ENCODE measurements around the gene CASKIN1.

The CASKIN1 gene

GRCh38 chr16:2178321-2179106 is 17.9 kb downstream of the CASKIN1 start:
- no peak for TF ChIP-seq YY1 (IDR thresholded peaks at IDR 0.05; ENCODE audit: low read depth)
- TF ChIP-seq TAF1 (IDR thresholded peaks at IDR 0.05; ENCODE audit: low read depth), result no peak
- TF ChIP-seq NFIC (IDR thresholded peaks at IDR 0.05), result no peak
- no peak for TF ChIP-seq FOXM1 (IDR thresholded peaks at IDR 0.05; ENCODE audit: borderline replicate concordance, low read depth)
- no peak for TF ChIP-seq USF1 (IDR thresholded peaks at IDR 0.05)
- no peak for TF ChIP-seq EP300 (IDR thresholded peaks at IDR 0.05; ENCODE audit: borderline replicate concordance)
- no peak for TF ChIP-seq TCF12 (IDR thresholded peaks at IDR 0.05; ENCODE audit: low read depth)
- no peak for TF ChIP-seq MAX (IDR thresholded peaks at IDR 0.05)
- TF ChIP-seq REST (IDR thresholded peaks at IDR 0.05; ENCODE audit: low read depth), result no peak
- no peak for TF ChIP-seq ZBTB7A (IDR thresholded peaks at IDR 0.05; ENCODE audit: low read depth)
- TF ChIP-seq TEAD4 (IDR thresholded peaks at IDR 0.05), result no peak
- TF ChIP-seq RAD21 (IDR thresholded peaks at IDR 0.05; ENCODE audit: low read depth), result no peak

GRCh38 chr16:2177561-2177960 is 18.8 kb downstream of the CASKIN1 start:
- TF ChIP-seq RAD21 (IDR thresholded peaks at IDR 0.05; ENCODE audit: low read depth), result no peak

GRCh38 chr16:2177101-2177500 is 19.3 kb downstream of the CASKIN1 start:
- TF ChIP-seq USF1 (IDR thresholded peaks at IDR 0.05), result no peak
- no peak for TF ChIP-seq RAD21 (IDR thresholded peaks at IDR 0.05; ENCODE audit: low read depth)
- TF ChIP-seq MAX (IDR thresholded peaks at IDR 0.05), result no peak
- no peak for TF ChIP-seq CEBPB (IDR thresholded peaks at IDR 0.05)
- TF ChIP-seq REST (IDR thresholded peaks at IDR 0.05; ENCODE audit: low read depth), result no peak
- no peak for TF ChIP-seq YY1 (IDR thresholded peaks at IDR 0.05; ENCODE audit: low read depth)
- no peak for TF ChIP-seq NFIC (IDR thresholded peaks at IDR 0.05)
- no peak for TF ChIP-seq EGR1 (IDR thresholded peaks at IDR 0.05)
- TF ChIP-seq ZBTB7A (IDR thresholded peaks at IDR 0.05; ENCODE audit: low read depth), result no peak
- no peak for TF ChIP-seq FOXM1 (IDR thresholded peaks at IDR 0.05; ENCODE audit: borderline replicate concordance, low read depth)
- TF ChIP-seq TCF12 (IDR thresholded peaks at IDR 0.05; ENCODE audit: low read depth), result no peak
- TF ChIP-seq CREB1 (IDR thresholded peaks at IDR 0.05; ENCODE audit: low read depth), result no peak
- TF ChIP-seq TEAD4 (IDR thresholded peaks at IDR 0.05), result no peak
- TF ChIP-seq TAF1 (IDR thresholded peaks at IDR 0.05; ENCODE audit: low read depth), result no peak
- no peak for TF ChIP-seq EP300 (IDR thresholded peaks at IDR 0.05; ENCODE audit: borderline replicate concordance)

- TF ChIP-seq CREB1 (IDR thresholded peaks at IDR 0.05; ENCODE audit: low read depth), result no peak
- no peak for TF ChIP-seq NFIC (IDR thresholded peaks at IDR 0.05)
- TF ChIP-seq USF1 (IDR thresholded peaks at IDR 0.05), result no peak
- TF ChIP-seq REST (IDR thresholded peaks at IDR 0.05; ENCODE audit: low read depth), result no peak
- TF ChIP-seq CEBPB (IDR thresholded peaks at IDR 0.05), result no peak
- no peak for TF ChIP-seq RAD21 (IDR thresholded peaks at IDR 0.05; ENCODE audit: low read depth)
- no peak for TF ChIP-seq EGR1 (IDR thresholded peaks at IDR 0.05)
- no peak for TF ChIP-seq EP300 (IDR thresholded peaks at IDR 0.05; ENCODE audit: borderline replicate concordance)
- TF ChIP-seq MAX (IDR thresholded peaks at IDR 0.05), result no peak
- no peak for TF ChIP-seq YY1 (IDR thresholded peaks at IDR 0.05; ENCODE audit: low read depth)
- TF ChIP-seq TEAD4 (IDR thresholded peaks at IDR 0.05), result no peak
- TF ChIP-seq TCF12 (IDR thresholded peaks at IDR 0.05; ENCODE audit: low read depth), result no peak
Measured at GRCh38 chr16:2176047-2176446, 20.4 kb downstream of the CASKIN1 start.

All from Ishikawa (cell line).